Upper lobe of left lung (tissue), 6 donors: Measurements from ENCODE around the gene CELF5. TPM values are rescaled to one million over a fixed set of nuclear protein-coding genes. Genes with fewer than 3 reads are reported as not detected.

Source experiments
- ATAC-seq, 2 donors: fragments of 200-7000 bp; cut with Tn5 transposase; one replicate each; pipeline ENCODE4 v1.9.1; 2022; ENCODE audit warnings: mild to moderate bottlenecking in 2 of 2, moderate library complexity in 2 of 2; ENCODE audit not compliant: low FRiP score in 2 of 2
- DNase-seq, 2 donors: peaks; one replicate each; pipeline ENCODE4 v3.0.0-alpha.2; 2019 to 2020
- H3K27ac ChIP-seq, 4 donors: fragments of 200-600 bp; sonication (generic); one replicate each; pipeline ENCODE4 v1.5.1; 2016 to 2019
- H3K27me3 ChIP-seq, 4 donors: fragments of 200-600 bp; sonication (generic); one replicate each; pipeline ENCODE4 v1.5.1; 2017 to 2019
- H3K36me3 ChIP-seq, 4 donors: fragments of 200-600 bp; sonication (generic); one replicate each; pipeline ENCODE4 v1.5.1; 2016 to 2019
- H3K4me1 ChIP-seq, 4 donors: fragments of 200-600 bp; sonication (generic); one replicate each; pipeline ENCODE4 v1.5.1; 2018 to 2019
- H3K4me3 ChIP-seq, 4 donors: fragments of 200-600 bp; sonication (generic); one replicate each; pipeline ENCODE4 v1.5.1; 2017 to 2019; ENCODE audit warnings: mild to moderate bottlenecking in 2 of 4, moderate library complexity in 1 of 4
- H3K9me3 ChIP-seq, 4 donors: fragments of 200-600 bp; sonication (generic); one replicate each; pipeline ENCODE4 v1.5.1; 2018 to 2019
- CTCF ChIP-seq, 6 experiments: fragments of 450-650 bp in 4 of 6; fragments of 200-600 bp in 2 of 6; sonication (generic) in 2 of 6; IDR thresholded peaks; one replicate each; pipeline ENCODE4 v1.5.1; 2016 to 2019; ENCODE audit warnings: antibody characterized with exemption in 6 of 6
- EP300 ChIP-seq, 4 donors: sonication (generic); formaldehyde crosslinking; IDR thresholded peaks; one replicate each; pipeline ENCODE4 v1.5.1; 2017; ENCODE audit warnings: antibody characterized with exemption in 4 of 4, control low read depth in 2 of 4
- POLR2A ChIP-seq, 4 donors: fragments of 450-650 bp; IDR thresholded peaks; one replicate each; pipeline ENCODE4 v1.5.1; 2016 to 2017; ENCODE audit warnings: antibody characterized with exemption in 4 of 4, mild to moderate bottlenecking in 2 of 4
- POLR2AphosphoS5 ChIP-seq, 2 donors: sonication (generic); formaldehyde crosslinking; IDR thresholded peaks; one replicate each; pipeline ENCODE4 v1.5.1; 2017; ENCODE audit warnings: antibody characterized with exemption in 2 of 2
- whole genome bisulfite sequencing, 2 donors: methylation state at CpG; one replicate each; pipeline ENCODE4 v1.1.5; 2017 to 2018; 5-methylcytosine and 5-hydroxymethylcytosine counted together
- total RNA-seq, 6 donors: library from RNA; depleted of rRNA in 4 of 6; stranded (reverse); fragments of >200 nt in 4 of 6; gene quantifications; one replicate each; pipeline versions ENCODE4 v1.1.0 to v1.2.1, GENCODE V29; 2016 to 2021
- donor health status: DM: no; HTN: no; CAD: no; lungs with moderate emphysema.
- donor health status: DM: no; HTN: yes; CAD: no; lungs with severe emphysema.

CELF5 gene
- total RNA-seq, 6 donors from 2014 or later, result 0.49 to 0.76 TPM; not detected in 4

- no peak for ATAC-seq
- TF ChIP-seq CTCF (IDR thresholded peaks at IDR 0.05), result no peak
- no peak for TF ChIP-seq EP300 (IDR thresholded peaks at IDR 0.05)
- TF ChIP-seq POLR2AphosphoS5 (IDR thresholded peaks at IDR 0.05), result no peak
- no peak for TF ChIP-seq POLR2A (IDR thresholded peaks at IDR 0.05)
- H3K9me3 ChIP-seq, result no peaks in the 10 kb centered on the region
Measured at GRCh38 chr19:3236272-3236671, 11.8 kb downstream of the CELF5 start.

GRCh38 chr19:3238066-3238561 is 13.7 kb downstream of the CELF5 start:
- Histone ChIP-seq H3K27ac (no peak overlapping the region), H3K27me3 (no peaks in the 10 kb centered on the region), H3K9me3 (no peaks in the 10 kb centered on the region), H3K4me1 (no peaks in the 10 kb centered on the region), H3K4me3 (no peak overlapping the region), H3K36me3 (no peaks in the 10 kb centered on the region)
- ATAC-seq, result no peak
- DNase-seq, result no peak
- TF ChIP-seq POLR2AphosphoS5 (IDR thresholded peaks at IDR 0.05), result no peak
- TF ChIP-seq CTCF (IDR thresholded peaks at IDR 0.05), result no peak
- TF ChIP-seq EP300 (IDR thresholded peaks at IDR 0.05), result no peak
- WGBS, 2 donors, result 86 to 88% methylated on average over 7 of the region's 7 CpGs

More at GRCh38 chr19:3236272-3236671, 11.8 kb downstream of the CELF5 start:
- Histone ChIP-seq H3K4me3 (no peak overlapping the region), H3K27ac (no peak overlapping the region), H3K4me1 (no peaks in the 10 kb centered on the region), H3K36me3 (no peaks in the 10 kb centered on the region), H3K27me3 (no peaks in the 10 kb centered on the region)
- no peak for DNase-seq
- 60 to 65% methylated on average over 4 of the region's 4 CpGs for WGBS, 2 donors

GRCh38 chr19:3239367-3239766 is 14.9 kb downstream of the CELF5 start:
- Histone ChIP-seq H3K27ac (no peak overlapping the region), H3K27me3 (no peaks in the 10 kb centered on the region), H3K4me1 (no peaks in the 10 kb centered on the region), H3K4me3 (no peak overlapping the region), H3K36me3 (no peaks in the 10 kb centered on the region), H3K9me3 (no peaks in the 10 kb centered on the region)
- no peak for TF ChIP-seq CTCF (IDR thresholded peaks at IDR 0.05)
- no peak for TF ChIP-seq POLR2A (IDR thresholded peaks at IDR 0.05)
- no peak for TF ChIP-seq EP300 (IDR thresholded peaks at IDR 0.05)
- no peak for TF ChIP-seq POLR2AphosphoS5 (IDR thresholded peaks at IDR 0.05)
- ATAC-seq (no peak), DNase-seq (no peak)
- 68 to 75% methylated on average over 5 of the region's 5 CpGs for WGBS, 2 donors

- DNase-seq (no peak), ATAC-seq (peak in 1 of 2 donors; percentile 35)
- Histone ChIP-seq H3K9me3 (no peaks in the 10 kb centered on the region), H3K4me1 (no peaks in the 10 kb centered on the region), H3K4me3 (no peak overlapping the region), H3K27ac (no peak overlapping the region), H3K36me3 (no peaks in the 10 kb centered on the region), H3K27me3 (no peaks in the 10 kb centered on the region)
- WGBS, 2 donors, result 44 to 54% methylated on average over 21 to 23 of the region's 23 CpGs
- TF ChIP-seq CTCF (IDR thresholded peaks at IDR 0.05), result no peak
- TF ChIP-seq POLR2A (IDR thresholded peaks at IDR 0.05), result no peak
- TF ChIP-seq POLR2AphosphoS5 (IDR thresholded peaks at IDR 0.05), result no peak
- no peak for TF ChIP-seq EP300 (IDR thresholded peaks at IDR 0.05)
Measured at GRCh38 chr19:3243819-3244700, 19.6 kb downstream of the CELF5 start.
